Mesothelial cell of epicardium (in vitro differentiated cells): Measurements from ENCODE around the gene SNED1. TPM values are rescaled to one million over a fixed set of nuclear protein-coding genes. Genes with fewer than 3 reads are reported as not detected.

Experiments used
- DNase-seq, 2 experiments: peaks; one replicate each; pipeline ENCODE4 v3.0.0; 2021; ENCODE audit warnings: low spot score in 2 of 2; ENCODE audit not compliant: unreplicated experiment in 2 of 2
- H3K27ac Mint-ChIP-seq: 2 replicates; pipeline ENCODE4 v1.8.0; 2021; ENCODE audit warnings: mixed read lengths
- H3K27me3 Mint-ChIP-seq: 2 replicates; pipeline ENCODE4 v1.8.0; 2021; ENCODE audit warnings: low read depth, mixed read lengths
- H3K36me3 Mint-ChIP-seq: 2 replicates; pipeline ENCODE4 v1.8.0; 2021; ENCODE audit warnings: mixed read lengths
- H3K4me1 Mint-ChIP-seq: 2 replicates; pipeline ENCODE4 v1.8.0; 2021; ENCODE audit warnings: mixed read lengths
- H3K4me3 Mint-ChIP-seq: 2 replicates; pipeline ENCODE4 v1.8.0; 2021; ENCODE audit warnings: mild to moderate bottlenecking, moderate library complexity, mixed read lengths
- H3K9me3 Mint-ChIP-seq: 2 replicates; pipeline ENCODE4 v1.8.0; 2021; ENCODE audit warnings: mixed read lengths
- CTCF ChIP-seq: fragments of 200-600 bp; sonication (generic); IDR thresholded peaks from one replicate; pipeline ENCODE4 v1.5.0; 2021; ENCODE audit warnings: antibody characterized with exemption; ENCODE audit not compliant: unreplicated experiment
- total RNA-seq: library from RNA; stranded (reverse); gene quantifications from 3 replicates; pipeline ENCODE4 v1.2.1, GENCODE V29; 2021

SNED1 gene
- total RNA-seq, 1 donor from 2014 or later = 9.4 TPM

- peak; percentile 10 to 29 for DNase-seq
- no peak for TF ChIP-seq CTCF
- Mint-ChIP-seq H3K9me3 (no peaks in the 10 kb centered on the region), H3K36me3 (no peaks in the 10 kb centered on the region), H3K27ac (no peak overlapping the region), H3K4me3 (peak overlapping the region; percentile 52), H3K27me3 (peaks cover 37% of the 10 kb centered on the region), H3K4me1 (peaks cover 26% of the 10 kb centered on the region)
These were observed 1.1 kb upstream of the SNED1 start for GRCh38 chr2:240997141-240997855.

- H3K9me3 Mint-ChIP-seq = peaks cover 2% of the 10 kb centered on the region
- peaks cover 38% of the 10 kb centered on the region for H3K27me3 Mint-ChIP-seq
- no peak for TF ChIP-seq CTCF
- no peaks in the 10 kb centered on the region for H3K36me3 Mint-ChIP-seq
- DNase-seq = no peak
- no peak overlapping the region for H3K27ac Mint-ChIP-seq
- H3K4me3 Mint-ChIP-seq = peak overlapping the region; percentile 48
- H3K4me1 Mint-ChIP-seq = peaks cover 26% of the 10 kb centered on the region
These were observed 232 bp downstream of the SNED1 start for GRCh38 chr2:240998706-240998994.

GRCh38 chr2:240998995-240999791, 775 bp downstream of the SNED1 start:
- H3K4me1 Mint-ChIP-seq = peaks cover 26% of the 10 kb centered on the region
- H3K27ac Mint-ChIP-seq = no peak overlapping the region
- peaks cover 6% of the 10 kb centered on the region for H3K9me3 Mint-ChIP-seq
- TF ChIP-seq CTCF = no peak
- DNase-seq = peak; percentile 18 to 40
- peaks cover 2% of the 10 kb centered on the region for H3K36me3 Mint-ChIP-seq
- H3K27me3 Mint-ChIP-seq = peaks cover 38% of the 10 kb centered on the region
- peak overlapping the region; percentile 48 for H3K4me3 Mint-ChIP-seq

GRCh38 chr2:240999873-241000541, 1.6 kb downstream of the SNED1 start:
- DNase-seq = peak in 1 of 2 experiments; percentile 36
- H3K4me1 Mint-ChIP-seq = peaks cover 19% of the 10 kb centered on the region
- peak overlapping the region; percentile 47 for H3K4me3 Mint-ChIP-seq
- TF ChIP-seq CTCF = no peak
- H3K27me3 Mint-ChIP-seq = peaks cover 38% of the 10 kb centered on the region
- H3K27ac Mint-ChIP-seq = no peak overlapping the region
- peaks cover 6% of the 10 kb centered on the region for H3K9me3 Mint-ChIP-seq
- H3K36me3 Mint-ChIP-seq = peaks cover 2% of the 10 kb centered on the region

GRCh38 chr2:241000831-241001321, 2.5 kb downstream of the SNED1 start:
- Mint-ChIP-seq H3K4me3 (peak overlapping the region; percentile 11), H3K27ac (no peak overlapping the region), H3K27me3 (peaks cover 38% of the 10 kb centered on the region), H3K4me1 (peaks cover 12% of the 10 kb centered on the region), H3K9me3 (peaks cover 13% of the 10 kb centered on the region), H3K36me3 (peaks cover 7% of the 10 kb centered on the region)
- no peak for TF ChIP-seq CTCF
- DNase-seq = peak in 1 of 2 experiments; percentile 26
